Neural crest cell (in vitro differentiated cells): Measurements from ENCODE around the gene CHD1. TPM values are rescaled to one million over a fixed set of nuclear protein-coding genes. Genes with fewer than 3 reads are reported as not detected.

Experiments used
- DNase-seq: peaks from one replicate; pipeline ENCODE4 v3.0.0; 2021; ENCODE audit warnings: low read depth, mixed read lengths, low spot score
- H3K27ac Mint-ChIP-seq: one replicate; pipeline ENCODE4 v1.8.0; 2021; ENCODE audit warnings: mild to moderate bottlenecking, mixed read lengths; ENCODE audit not compliant: unreplicated experiment
- H3K27me3 Mint-ChIP-seq: 2 replicates; pipeline ENCODE4 v1.8.0; 2021; ENCODE audit warnings: low read depth, mild to moderate bottlenecking, mixed read lengths
- H3K36me3 Mint-ChIP-seq: 2 replicates; pipeline ENCODE4 v1.8.0; 2021; ENCODE audit warnings: low read depth, mild to moderate bottlenecking, mixed read lengths
- H3K4me1 Mint-ChIP-seq: 2 replicates; pipeline ENCODE4 v1.8.0; 2021; ENCODE audit warnings: mixed read lengths
- H3K4me3 Mint-ChIP-seq: one replicate; pipeline ENCODE4 v1.8.0; 2021; ENCODE audit warnings: mild to moderate bottlenecking, mixed read lengths
- H3K9me3 Mint-ChIP-seq: 2 replicates; pipeline ENCODE4 v1.8.0; 2021; ENCODE audit warnings: mixed read lengths
- CTCF ChIP-seq: fragments of 200-600 bp; sonication (generic); conservative IDR thresholded peaks from 2 replicates; pipeline ENCODE4 v1.5.0; 2021; ENCODE audit warnings: antibody characterized with exemption, mild to moderate bottlenecking
- total RNA-seq: library from RNA; stranded (reverse); gene quantifications from 2 replicates; pipeline ENCODE4 v1.2.1, GENCODE V29; 2021

The CHD1 gene
- total RNA-seq, 1 donor from 2014 or later, result 72.0 TPM

- Mint-ChIP-seq H3K27ac (no peak overlapping the region), H3K4me3 (no peak overlapping the region), H3K9me3 (peaks cover 19% of the 10 kb centered on the region), H3K36me3 (peaks cover 22% of the 10 kb centered on the region), H3K27me3 (no peaks in the 10 kb centered on the region), H3K4me1 (no peaks in the 10 kb centered on the region)
- DNase-seq, result no peak
- TF ChIP-seq CTCF, result no peak
Observed at GRCh38 chr5:98805070-98805469, 123.7 kb downstream of the CHD1 start.

- no peak overlapping the region for H3K4me3 Mint-ChIP-seq
- no peaks in the 10 kb centered on the region for H3K4me1 Mint-ChIP-seq
- H3K36me3 Mint-ChIP-seq, result peaks cover 22% of the 10 kb centered on the region
- H3K9me3 Mint-ChIP-seq, result peaks cover 19% of the 10 kb centered on the region
- DNase-seq, result no peak
- H3K27ac Mint-ChIP-seq, result no peak overlapping the region
- H3K27me3 Mint-ChIP-seq, result no peaks in the 10 kb centered on the region
- no peak for TF ChIP-seq CTCF
Observed at GRCh38 chr5:98804066-98804465, 124.7 kb downstream of the CHD1 start.

Other genes starting within 250 kb of the CHD1 start
- 98.3 and 99.4 TPM in 2 replicates for gene RGMB, start 155.3 kb downstream of the CHD1 start, total RNA-seq